HG02840 (cell line): ENCODE data around the gene CPPED1.
"Not testable (repeated sequence)": the region's sequence is repeated elsewhere in the genome, so short reads cannot be mapped to it uniquely, and the experiment has no call there.

Experiments
- ATAC-seq: cut with Tn5 transposase; IDR thresholded peaks from one replicate; pipeline ENCODE4 v1.9.1; 2021; ENCODE audit warnings: mild to moderate bottlenecking, moderate library complexity, moderate number of reproducible peaks; ENCODE audit not compliant: unreplicated experiment, low FRiP score

CPPED1 gene

DNA sequence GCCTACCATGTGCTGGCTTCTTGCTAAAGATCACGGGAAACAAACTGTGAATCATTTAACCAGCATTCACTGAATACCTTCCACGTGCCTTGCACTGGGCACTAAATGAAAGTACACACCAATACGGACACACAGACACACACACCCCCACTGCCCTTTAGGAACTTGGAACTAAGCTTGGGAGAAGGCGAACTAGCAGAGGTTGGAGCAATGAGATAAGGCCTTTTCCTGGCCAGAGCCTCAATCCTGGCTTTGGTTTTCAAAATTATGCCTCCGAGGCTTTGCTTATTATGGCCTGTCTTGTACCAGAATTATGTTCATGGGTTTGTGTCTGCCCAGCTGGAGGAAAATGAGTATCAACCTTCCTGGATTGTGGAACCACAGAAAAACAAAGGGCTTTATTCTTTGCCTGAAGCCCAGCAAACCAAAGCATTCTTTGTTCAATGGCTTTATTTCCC, 32.3 kb downstream of the CPPED1 start:
- no peak for ATAC-seq

DNA sequence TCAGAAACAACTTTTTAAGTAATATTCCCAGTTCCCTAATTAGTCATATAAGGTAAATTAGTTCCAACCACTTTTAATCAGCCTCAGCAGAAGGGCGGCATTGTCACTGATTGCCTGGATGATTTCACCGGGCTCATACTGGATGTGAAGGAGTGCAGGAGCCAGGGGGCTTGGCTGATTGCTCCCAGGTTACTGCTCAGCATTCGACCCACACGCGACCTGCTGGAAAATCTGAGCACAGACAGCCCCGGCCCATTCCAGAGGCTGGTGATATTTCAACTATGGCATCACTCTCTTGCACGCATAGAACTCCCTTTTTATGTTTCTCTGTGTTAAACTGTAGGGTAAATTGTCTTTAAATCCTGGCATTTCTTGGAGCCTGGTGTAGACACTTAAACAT, 34.2 kb downstream of the CPPED1 start:
- no peak for ATAC-seq

DNA sequence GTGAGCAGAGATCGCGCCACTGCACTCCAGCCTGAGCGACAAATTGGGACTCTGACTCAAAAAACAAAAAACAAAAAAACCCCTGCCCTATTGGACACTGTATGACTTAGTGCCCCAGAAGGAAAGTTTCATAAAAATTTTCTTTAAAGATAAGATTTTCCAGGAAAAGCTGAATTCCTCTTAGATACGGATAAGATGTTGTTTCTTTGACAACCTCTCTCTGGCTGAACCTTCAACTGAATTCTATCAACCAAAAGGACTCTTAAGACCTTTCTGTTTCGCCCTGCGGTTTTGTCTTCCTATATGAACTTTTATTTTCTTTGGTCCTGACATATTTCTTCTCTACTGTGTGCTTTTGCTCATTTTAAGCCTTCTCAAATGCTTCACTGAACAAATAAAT, 35.8 kb downstream of the CPPED1 start:
- no peak for ATAC-seq

DNA sequence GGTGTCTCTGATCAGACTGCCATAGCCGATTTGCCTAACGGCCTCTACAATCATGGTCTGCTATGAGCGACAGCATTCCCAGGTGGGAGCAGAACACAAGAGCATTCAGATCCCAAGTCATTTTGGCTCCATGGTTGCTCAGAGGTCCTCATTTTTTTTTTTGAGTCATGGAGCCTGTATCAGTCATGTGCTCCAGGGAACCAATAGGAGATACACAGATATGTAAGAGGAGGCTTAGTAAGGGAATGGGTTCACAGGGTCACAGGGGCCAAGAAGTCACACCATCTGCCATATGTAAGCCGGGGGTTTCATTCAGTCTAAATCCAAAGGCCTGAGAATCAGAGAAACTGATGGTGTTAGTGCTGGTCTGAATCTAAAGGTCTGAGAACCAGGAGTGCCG, 36.8 kb downstream of the CPPED1 start:
- ATAC-seq = no peak

DNA sequence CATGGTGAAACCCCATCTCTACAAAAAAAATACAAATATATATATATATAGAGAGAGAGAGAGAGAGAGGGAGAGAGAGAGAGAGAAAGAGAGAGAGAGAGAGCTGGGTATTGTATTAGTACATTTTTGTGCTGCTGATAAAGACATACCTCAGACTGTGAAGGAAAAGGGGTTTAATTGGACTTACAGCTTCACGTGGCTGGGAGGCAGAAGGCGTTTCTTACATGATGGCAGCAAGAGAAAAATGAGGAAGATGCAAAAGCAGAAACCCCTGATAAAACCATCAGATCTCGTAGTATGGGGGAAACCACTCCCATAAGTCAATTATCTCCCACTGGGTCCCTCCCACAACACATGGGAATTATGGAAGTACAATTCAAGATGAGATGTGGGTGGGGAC, 37.5 kb downstream of the CPPED1 start:
- ATAC-seq = not testable (repeated sequence)

DNA sequence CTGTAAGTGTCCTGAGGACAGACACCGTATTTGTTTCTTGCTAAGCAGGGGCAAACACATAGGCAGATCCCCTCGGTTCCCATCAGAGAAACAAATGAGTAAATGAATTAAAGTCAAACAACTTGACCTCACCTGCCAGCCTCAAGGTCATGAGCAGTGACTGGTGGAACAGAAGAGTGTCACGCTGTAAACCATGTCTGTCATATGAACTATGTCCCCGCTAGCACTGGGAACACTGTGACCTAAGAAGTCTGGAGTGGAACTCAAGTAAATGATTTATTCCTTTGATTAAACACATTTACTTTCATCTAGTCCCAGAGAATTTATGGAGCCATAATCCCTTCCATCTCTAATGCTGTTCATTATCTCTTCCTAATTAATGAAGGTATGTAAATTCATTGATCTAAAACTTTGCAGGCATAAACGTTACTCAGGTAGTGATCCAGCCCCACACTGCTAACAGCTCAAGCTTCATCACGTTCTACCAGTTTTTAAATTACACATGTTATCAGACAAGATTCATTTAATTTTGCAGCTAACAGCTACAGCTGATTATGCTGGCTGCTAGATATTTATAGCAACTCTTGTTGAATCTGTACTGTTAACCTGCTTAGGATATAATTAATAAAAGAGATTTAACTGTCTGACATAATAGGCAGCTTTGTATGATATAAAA, 38.7 kb downstream of the CPPED1 start:
- ATAC-seq = no peak

DNA sequence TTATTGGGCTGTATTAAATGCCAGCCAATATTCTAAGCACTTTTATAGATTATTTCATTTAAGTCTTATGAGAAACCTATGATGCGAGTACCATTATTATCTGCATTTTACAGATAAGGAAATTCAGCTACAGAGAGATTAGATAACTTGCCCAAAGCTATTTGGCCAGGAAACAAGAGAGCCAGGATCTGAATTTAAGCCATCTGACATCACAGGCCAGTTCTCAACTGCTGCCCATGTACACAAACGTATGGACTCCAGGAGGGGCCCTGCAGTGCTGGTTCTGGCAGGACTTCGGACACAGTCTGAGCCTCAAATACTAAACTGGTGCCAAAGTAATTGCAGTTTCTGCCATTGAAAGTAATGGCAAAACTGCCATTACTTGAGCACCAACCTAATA, 40.2 kb downstream of the CPPED1 start:
- no peak for ATAC-seq

DNA sequence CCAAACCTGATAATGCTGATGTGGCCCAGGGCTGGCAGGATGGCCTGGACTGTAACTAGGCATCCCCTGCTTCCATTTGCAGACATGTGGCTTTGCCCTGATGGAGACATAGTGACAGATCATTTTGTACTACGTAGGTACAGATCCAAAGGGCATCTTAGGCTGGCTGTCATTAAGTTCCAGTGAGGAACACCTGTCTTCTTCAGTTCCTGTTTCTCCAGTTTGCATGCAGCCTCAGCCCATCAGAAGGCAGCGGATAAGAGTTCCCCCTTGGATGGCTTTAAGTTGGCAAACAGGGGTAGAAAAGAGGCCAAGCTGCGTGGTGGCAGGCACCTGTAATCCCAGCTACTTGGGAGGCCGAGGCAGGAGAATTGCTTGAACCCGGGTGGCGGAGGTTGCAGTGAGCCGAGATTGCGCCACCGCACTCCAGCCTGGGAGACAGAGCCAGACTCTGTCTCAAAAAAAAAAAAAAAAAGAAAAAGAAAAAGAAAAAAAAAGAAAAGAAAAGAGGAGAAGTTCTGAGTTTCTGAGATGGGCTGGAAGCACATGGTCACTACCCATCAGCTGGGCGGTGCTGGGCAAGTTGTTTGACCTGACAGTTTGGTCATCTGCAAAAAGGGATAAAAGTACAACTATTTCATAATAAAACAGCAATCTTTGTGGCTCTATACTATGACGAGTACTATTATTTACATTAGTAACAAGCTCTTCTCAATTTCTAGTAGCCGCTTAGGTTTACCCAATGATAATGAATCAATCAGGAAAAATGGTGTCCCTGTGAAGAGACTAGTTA, 42.7 kb downstream of the CPPED1 start:
- no peak for ATAC-seq

DNA sequence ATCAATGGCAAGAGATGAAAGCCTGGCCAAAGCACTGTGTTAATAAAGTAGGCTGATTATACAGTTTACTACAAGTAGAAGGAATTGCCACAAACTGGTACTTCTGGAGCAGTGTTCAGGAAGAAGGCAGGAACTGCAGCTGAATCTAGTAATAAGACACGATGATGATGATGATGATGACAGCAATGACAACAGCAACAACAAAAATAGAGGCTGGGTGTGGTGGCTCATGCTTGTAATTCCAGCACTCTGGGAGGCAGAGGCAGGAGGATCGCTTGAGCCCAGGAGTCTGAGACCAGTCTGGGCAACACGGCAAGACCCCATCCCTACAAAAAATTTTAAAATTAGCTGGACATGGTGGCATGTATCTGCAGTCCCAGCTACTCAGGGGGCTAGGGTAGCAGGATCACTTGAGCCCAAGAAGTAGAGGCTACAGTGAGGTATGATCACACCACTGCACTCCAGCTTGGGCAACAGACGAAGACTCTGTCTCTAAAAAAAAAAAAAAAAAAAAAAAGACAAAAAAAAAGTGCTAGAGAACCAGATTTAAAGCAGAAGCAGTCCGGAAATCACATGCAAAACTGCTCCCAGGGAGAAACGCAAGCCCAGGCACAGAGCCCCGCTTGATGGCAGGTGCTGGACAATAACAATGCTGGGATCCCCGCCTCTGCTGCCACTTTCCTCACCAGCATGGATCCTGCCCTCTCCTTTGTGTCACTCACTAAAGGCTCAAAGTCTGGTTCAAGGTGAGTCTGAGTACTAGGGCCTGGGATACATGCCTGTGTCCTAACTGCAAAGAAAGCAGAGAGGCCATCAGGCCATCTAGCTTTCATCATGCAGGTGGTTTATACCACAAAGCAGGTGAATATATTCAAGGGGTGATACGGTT, 44.8 kb downstream of the CPPED1 start:
- no peak for ATAC-seq

DNA sequence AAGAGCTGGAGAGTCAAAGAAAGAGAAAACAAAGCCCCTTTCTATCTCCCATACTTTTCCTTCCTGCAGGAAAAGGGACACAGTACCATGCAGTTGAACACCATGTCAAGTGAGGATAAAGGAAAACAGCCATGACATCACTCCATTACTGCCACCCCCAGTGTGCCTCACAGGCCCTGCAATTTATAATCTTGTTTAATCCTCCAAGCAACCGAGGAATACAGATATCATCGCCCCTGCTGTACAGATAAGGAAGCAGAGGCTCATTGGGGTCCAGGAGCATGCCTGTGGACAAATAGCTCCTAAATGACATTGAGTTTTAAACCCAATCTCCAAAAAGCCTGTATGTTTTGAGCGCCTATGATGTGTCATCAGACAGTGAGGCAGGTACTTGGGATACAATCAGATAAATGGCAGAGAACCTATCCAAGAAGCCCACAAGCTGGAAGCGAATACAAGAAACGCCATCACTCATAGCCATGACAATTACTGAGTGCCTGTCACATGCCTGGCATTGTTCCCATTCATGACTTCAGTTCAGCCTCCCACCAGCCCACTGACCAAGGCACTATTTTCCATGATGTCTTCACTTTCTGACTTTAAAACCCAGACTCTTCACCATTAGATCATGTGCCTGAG, 45.5 kb downstream of the CPPED1 start:
- ATAC-seq = no peak

DNA sequence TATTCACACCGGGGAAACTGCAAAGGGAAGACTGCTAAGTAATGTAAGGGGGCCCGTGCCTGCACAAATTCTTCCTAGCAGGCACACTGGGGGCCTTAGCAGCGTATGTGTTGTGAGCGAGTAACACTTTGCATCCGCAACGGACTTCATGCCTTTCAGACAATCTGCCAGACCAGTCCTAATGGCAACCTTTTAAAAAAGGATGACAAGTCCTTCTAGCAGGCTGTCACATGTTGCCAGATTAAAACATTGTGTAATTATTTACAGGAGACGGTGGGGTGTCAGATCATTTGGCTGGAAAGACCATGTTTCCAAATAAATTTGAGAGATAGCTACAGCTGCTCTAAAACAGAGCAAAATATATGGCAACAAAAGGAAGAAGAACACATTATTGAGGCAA, 46.1 kb downstream of the CPPED1 start:
- no peak for ATAC-seq

DNA sequence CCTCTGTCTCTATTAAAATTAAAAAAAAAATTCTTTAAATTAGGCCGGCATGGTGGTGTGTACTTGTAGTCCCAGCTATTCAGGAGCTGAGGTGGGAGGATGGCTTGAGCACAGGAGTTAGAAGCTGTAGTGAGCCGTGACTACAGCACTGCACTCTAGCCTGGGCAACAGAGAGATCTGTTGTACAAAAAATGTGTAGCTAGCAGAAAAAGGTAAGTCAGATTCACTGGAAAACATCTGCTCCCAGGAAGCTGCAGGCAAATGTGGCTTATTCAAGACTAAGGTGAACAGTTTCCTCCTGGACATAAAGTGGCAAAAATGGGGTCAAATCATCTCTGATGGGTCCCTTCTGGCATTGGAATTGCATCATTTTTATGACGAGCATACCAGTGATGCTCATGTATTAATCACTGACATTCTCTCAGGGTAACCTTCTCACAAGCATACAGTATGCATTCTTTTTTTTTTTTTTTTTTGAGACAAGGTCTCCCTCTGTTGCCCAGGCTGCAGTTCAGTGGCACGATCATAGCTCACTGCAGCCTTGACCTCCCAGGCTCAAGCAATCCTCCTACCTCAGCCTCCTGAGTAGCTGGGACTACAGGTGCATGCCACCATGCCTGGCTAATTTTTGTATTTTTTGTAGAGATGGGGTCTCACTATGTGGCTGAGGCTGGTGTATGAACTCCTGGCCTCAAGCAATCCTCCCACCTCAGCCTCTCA, 48.7 kb downstream of the CPPED1 start:
- ATAC-seq = no peak

DNA sequence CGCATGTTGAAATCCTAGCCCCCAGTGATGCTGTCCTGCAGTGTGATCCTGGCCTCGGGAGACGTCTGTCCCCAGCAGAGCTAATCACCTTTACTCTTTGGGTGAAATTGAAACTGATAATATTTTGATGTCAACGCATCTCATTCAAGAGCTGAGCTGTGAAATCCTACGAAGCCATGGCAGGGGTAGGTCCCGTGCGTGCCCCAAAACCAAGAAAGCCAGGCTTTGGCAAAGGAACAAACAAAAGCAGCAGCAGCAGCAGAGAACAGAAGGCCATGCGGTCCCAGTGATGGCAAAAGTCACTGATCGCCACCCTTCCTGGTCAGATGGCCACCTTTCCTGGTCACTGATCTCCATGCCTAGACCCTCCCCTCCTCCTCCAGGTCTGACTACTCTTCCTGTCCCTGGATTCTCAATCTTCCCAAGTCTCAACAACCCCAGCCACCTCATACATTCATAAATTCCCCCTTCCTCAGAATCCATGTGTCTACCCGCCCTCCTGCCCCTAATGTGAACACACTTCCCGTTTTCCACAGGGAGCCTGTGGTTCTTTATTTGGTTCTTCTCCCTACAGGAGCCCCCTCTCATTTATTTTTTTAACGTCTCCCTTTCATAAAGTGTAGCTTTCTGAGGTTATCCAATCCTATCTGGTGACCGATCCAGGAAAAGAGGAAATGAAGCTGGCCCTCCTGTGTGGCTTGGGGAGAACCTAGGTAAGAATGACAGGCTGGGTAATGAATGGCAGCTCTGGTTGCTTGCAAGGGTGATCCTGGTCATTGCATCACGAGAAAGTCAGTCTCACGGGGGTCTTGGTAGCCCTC, 50.3 kb downstream of the CPPED1 start:
- ATAC-seq = no peak

DNA sequence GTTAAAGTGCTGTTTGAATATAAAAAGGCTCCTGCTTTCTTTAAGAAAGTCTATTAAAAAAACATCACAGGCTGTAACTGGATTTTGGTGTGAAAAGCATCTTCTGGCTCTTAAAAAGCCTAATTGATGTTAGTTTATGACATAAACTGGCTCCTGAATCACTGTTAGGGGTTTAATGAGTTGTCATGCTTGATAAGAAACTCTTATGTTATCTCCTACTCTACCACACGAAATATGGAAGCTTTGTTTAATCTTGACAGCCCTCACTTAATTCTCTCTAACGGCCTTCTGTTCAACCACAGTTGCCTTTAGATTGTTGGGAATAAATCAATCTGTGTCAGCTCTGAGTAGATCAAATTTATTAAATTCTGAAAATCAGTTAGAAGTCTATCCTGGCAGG, 51.5 kb downstream of the CPPED1 start:
- ATAC-seq = no peak

DNA sequence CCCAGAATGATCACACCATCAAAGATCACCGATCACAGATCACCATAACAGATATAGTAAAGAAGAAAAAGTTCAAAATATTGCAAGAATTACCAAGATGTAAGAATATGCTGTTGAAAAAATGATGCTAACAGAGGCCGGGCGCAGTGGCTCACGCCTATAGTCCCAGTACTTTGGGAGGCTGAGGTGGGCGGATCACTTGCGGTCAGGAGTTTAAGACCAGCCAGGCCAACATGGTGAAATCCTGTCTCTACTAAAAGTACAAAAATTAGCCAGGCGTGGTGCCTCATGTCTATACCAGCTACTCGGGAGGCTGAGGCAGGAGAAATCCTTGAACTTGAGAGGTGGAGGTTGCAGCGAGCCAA, 53.2 kb downstream of the CPPED1 start:
- no peak for ATAC-seq

DNA sequence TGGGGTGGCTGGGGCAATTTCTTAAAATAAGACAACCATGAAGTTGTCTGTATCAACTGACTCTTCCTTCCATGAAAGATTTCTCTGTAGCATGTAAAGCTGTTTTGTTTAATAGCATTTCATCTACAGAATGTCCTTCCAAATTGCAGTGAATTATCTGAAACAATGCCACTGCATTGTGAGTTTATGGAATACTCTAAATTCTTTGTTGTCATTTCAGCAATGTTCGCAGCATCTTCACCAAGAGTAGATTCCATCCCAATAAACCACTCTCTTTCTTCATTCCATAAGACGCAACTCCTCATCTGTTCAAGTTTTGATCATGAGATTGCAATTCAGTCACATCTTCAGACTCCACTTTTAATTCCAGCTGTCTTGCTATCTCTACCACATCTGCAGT, 54.6 kb downstream of the CPPED1 start:
- ATAC-seq = no peak

DNA sequence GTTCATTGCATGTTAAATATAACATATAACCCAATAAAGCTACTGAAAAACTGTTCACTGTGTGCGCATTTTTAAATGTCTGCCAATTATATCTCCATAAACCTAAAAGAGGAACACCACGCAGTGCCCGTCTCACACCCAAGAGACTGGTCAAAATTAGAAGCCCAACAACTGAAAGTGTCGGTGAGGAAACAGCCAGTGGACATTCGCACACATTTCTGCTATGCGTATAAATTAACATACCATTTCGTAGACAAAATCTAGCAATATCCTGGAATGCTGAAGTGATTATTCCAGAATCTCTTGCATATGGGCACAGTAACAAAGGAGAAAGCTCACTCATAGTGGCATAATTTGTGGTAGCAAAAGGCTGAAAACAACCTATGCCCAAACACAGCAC, 55.9 kb downstream of the CPPED1 start:
- no peak for ATAC-seq

DNA sequence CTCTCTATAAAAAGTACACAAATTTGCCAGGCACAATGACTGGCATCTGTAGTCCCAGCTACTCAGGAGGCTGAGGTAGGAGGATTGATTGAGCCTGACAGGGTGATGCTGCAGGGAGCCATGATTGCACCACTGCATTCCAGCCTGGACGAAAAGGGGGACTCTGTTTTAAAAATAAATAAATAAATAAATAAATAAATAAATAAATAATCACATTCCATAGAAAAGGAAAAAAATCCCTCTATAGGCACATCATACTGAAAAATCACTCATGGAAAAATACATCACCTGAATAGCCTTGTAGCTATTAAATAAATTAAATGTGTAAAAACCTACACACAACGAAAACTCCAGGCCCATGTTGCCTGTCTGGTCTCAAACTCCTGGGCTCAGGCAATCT, 56.4 kb downstream of the CPPED1 start:
- no peak for ATAC-seq

DNA sequence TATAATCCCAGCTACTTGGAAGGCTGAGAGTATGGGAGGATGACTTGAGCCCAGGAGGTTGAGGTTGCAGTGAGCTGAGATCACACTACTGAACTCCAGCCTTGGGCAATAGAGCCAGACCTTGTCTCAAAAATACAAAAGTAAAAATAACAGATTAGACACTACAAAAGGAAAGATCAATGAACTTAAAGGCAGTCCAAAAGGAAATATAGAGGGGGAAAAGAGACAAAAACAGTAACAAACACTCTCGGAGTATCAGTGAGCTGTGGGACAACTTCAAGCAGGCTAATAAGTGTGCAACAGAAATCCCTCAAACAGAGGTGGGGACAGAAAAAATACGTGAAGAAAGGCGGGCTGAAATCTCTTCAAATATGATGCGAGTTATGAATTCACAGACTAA, 58.8 kb downstream of the CPPED1 start:
- ATAC-seq = no peak
